ENCODE results near the gene AGAP3.

Gene AGAP3

GRCh38 chr7:151068069-151068773 lies 18.1 kb upstream of the AGAP3 start:
- no peak for DNase-seq (ENCODE audit: low spot score)
- TF ChIP-seq CTCF (IDR thresholded peaks at IDR 0.05) = no peak

GRCh38 chr7:151069841-151070573 lies 16.3 kb upstream of the AGAP3 start:
- no peak overlapping the region for H3K27ac ChIP-seq
- DNase-seq (ENCODE audit: low spot score) = no peak
- no peak for TF ChIP-seq CTCF (IDR thresholded peaks at IDR 0.05)
- no peak overlapping the region for H3K4me3 ChIP-seq

More at GRCh38 chr7:151068069-151068773, 18.1 kb upstream of the AGAP3 start:
- H3K27ac ChIP-seq = no peak overlapping the region
- no peak overlapping the region for H3K4me3 ChIP-seq

- Histone ChIP-seq H3K27ac (no peak overlapping the region), H3K4me3 (no peak overlapping the region)
- no peak for DNase-seq (ENCODE audit: low spot score)
- TF ChIP-seq CTCF (IDR thresholded peaks at IDR 0.05) = no peak
These were observed 15.7 kb upstream of the AGAP3 start for GRCh38 chr7:151070574-151070960.

- Histone ChIP-seq H3K27ac (no peak overlapping the region), H3K4me3 (no peak overlapping the region)
- no peak for TF ChIP-seq CTCF (IDR thresholded peaks at IDR 0.05)
- DNase-seq (ENCODE audit: low spot score) = no peak
These were observed 15.0 kb upstream of the AGAP3 start for GRCh38 chr7:151071032-151071866.

- no peak overlapping the region for H3K27ac ChIP-seq
- no peak overlapping the region for H3K4me3 ChIP-seq
- no peak for DNase-seq (ENCODE audit: low spot score)
- TF ChIP-seq CTCF (IDR thresholded peaks at IDR 0.05) = no peak
These were observed 12.3 kb upstream of the AGAP3 start for GRCh38 chr7:151073990-151074389.

- Histone ChIP-seq H3K4me3 (no peak overlapping the region), H3K27ac (no peak overlapping the region)
- DNase-seq (ENCODE audit: low spot score) = no peak
- no peak for TF ChIP-seq CTCF (IDR thresholded peaks at IDR 0.05)
These were observed 11.2 kb upstream of the AGAP3 start for GRCh38 chr7:151074817-151075661.

Measured in coronary artery (tissue), 2 donors.